Activated CD4-positive, CD25-positive, alpha-beta regulatory T cell treated with anti-CD3 and anti-CD28 coated beads, Interleukin-2, amount 50 U/mL, for 72 hours (primary cell): ENCODE measurements around the gene FBXW5.
A peak's percentile ranks its signal among the peaks of the same experiment; 100 is the strongest.

Experiments
- DNase-seq: peaks from one replicate; pipeline ENCODE4 v3.0.0; 2021

The FBXW5 gene

GRCh38 chr9:136944519-136945332, at the start of gene FBXW5, which contains the start of gene C8G:
Gene FBXW5 (minus strand): TSS chr9:136944738. CDS start chr9:136944083, 655 bp downstream.
Gene C8G (plus strand): TSS chr9:136945243. CDS start chr9:136945321, 78 bp downstream.
- DNase-seq = peak; percentile 98

GRCh38 chr9:136992819-136993369, 48.4 kb upstream of the FBXW5 start:
- no peak for DNase-seq

- DNase-seq = peak; percentile 98
Observed at GRCh38 chr9:136991993-136992818, 47.7 kb upstream of the FBXW5 start, which contains the start of gene PAXX. Gene PAXX (plus strand): TSS chr9:136992422. CDS start chr9:136992444, 22 bp downstream.

- no peak for DNase-seq
Observed at GRCh38 chr9:136990242-136990911, 45.8 kb upstream of the FBXW5 start.

DNA sequence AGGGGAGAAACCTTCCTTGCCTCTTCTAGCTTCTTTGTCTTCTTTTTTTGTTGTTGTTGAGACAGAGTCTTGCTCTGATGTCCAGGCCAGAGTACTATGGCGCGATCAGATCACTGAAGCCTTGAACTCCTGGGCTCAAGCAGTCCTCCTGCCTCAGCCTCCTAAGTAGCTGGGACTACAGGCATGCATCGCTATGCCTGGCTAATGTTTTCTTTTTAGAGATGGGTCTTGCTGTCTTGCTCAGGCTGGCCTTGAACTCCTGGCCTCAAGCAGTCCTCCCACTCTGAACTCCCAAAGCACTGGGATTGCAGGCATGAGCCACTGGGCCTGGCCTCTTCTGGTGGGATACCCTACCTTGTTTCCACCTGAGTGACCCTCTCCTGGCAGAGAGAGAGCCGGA, 44.3 kb upstream of the FBXW5 start:
- DNase-seq = no peak

DNA sequence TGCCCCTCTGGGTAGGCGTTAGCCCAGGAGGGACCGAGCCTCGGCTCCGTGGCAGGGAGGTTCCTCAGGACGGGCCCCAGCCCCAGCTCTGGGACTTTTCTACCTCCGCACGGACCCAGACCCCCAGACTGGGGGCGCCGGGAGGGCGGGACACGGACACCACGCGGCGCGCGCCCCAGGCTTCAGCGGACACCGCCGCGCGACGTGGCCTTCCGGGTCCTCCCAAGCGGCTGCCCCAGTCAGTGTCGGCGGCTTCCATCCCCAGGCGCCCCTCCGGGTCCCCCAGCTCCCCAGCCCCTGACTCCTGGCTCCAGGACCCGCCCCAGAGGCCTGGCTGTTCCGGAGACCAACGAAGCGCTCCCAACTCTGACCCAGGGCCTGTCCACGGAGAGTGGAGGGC, 41.3 kb upstream of the FBXW5 start:
- no peak for DNase-seq

- no peak for DNase-seq
Observed at GRCh38 chr9:136985027-136985602, 40.6 kb upstream of the FBXW5 start.

DNA sequence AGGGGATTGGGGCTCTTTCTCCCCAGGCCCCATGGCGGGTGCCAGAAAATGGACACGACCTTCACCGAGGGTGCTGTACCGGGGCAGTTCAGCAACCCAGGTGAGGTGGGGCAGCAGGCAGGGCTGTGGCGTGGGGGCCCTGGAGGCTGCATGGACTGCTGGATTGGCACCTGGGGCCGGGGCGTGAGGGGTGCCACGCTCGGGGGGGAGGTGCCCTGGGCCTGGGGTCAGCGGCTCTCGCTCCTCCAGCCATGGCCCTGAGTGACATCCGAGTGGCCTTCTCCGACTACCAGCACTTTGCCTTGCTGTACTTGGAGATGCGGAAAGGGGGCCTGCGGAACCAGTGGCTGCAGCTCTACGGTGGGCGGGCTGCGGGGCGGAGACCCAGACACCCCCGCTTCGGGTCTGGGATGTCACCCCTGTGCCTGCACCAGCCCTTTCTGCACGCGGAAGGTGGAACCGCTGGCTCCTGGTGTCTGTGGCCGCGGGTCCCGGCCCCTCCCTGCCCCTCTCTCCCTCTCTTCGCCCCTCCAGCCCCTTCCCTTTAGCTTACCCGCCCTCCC, 40.0 kb upstream of the FBXW5 start:
- no peak for DNase-seq

DNA sequence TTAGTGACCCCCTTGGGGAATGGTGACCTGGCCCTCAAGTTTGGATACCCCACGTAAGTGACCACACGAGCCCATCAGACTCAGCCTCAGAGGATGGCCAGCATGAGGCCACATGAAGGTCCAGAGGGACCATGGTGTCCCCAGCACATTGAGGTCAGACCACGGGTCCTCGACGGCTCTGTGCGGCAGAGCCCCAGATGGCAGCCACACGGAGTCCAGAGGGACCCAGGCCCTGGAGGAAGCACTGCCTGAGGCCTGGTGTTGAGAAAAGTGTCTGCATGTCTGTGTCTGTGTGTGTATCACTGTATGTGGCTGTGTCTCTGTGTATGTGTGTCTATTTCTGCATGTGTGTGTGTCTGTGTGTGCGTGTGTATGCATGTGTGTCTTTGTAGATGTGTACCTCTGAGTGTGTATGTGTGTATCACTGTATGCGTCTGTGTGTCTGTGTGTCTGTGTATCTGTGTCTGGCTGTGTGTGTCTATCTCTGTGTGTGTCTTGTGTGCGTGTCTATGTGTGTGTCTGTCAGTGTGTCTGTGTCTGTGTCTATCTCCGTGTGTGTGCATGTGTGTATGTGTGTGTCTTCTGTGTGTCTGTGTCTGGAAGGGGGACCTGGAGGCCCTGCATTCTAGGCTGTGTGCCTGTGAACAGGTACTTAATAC, 39.2 kb upstream of the FBXW5 start:
- no peak for DNase-seq

GRCh38 chr9:136983167-136983566, 38.6 kb upstream of the FBXW5 start:
- no peak for DNase-seq

GRCh38 chr9:136982232-136983051, 37.9 kb upstream of the FBXW5 start, which contains the start of gene LCNL1:
Gene LCNL1 (plus strand): TSS chr9:136982993. CDS start chr9:136983587, 594 bp downstream.
- no peak for DNase-seq

- DNase-seq = no peak
Observed at GRCh38 chr9:136981588-136982231, 37.2 kb upstream of the FBXW5 start.

- DNase-seq = no peak
Observed at GRCh38 chr9:136980669-136981478, 36.3 kb upstream of the FBXW5 start.

GRCh38 chr9:136979769-136980587, 35.4 kb upstream of the FBXW5 start:
- no peak for DNase-seq

GRCh38 chr9:136978865-136979544, 34.5 kb upstream of the FBXW5 start:
- DNase-seq = no peak

DNA sequence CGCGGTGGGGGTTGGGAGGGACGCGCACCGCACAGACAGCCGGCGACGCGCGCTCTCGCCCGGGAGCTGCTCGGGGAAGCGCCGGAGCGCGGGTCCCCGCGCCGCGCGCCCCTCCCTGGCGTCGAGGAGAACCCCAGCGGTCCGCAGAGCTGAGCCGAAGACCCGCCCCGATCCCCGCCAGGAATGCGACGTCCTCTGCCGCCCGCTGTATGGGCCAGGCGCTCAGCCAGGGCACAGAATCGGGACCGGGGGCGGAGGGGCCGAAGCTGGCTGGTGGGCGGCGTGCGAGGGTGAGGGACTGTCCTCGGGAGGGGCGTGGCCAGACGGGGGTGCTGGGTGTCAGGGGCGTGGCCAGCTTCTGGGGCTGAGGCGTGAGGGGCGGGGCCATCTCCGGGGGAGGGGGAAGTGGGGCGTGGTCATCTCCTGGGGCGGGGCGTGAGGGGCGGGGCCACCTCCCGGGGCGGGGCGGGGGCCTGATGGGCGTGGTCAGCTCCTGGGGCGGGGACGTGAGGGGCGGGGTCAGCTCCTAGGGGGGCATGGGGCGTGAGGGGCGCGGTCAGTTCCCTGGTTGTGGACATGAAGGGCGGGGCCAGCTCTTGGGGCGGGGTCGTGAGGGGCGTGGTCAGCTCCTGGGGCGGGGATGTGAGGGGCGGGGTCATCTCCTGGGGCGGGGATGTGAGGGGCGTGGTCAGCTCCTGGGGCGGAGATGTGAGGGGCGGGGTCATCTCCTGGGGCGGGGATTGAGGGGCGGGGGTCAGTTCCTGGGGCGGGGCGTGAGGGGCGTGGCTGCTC, 33.7 kb upstream of the FBXW5 start:
- peak; percentile 73 for DNase-seq

DNA sequence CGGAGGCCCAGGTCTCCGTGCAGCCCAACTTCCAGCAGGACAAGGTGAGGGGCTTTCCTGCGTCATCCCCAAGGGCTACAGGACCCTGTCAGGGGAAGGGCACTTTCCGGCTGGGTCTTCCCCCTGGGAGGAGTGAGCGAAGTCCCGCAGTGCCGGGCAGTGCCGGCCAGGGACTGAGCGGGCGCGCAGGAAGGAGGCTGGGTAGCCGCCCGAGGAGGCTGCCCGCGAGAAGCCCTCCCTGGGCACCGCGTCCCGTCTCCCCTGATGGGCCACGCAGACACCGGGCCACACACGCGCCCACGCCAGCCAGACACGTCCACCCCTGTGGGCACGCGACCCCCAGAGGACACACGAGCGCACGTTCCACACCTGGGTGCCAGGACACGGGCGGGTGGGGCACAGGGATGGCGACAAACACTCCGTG, 33.1 kb upstream of the FBXW5 start:
- no peak for DNase-seq
